GM10248 (cell line): ENCODE data around the gene NTM.

ENCODE experiments used
- CTCF ChIA-PET: fragments of 300-600 bp; sonication (Branson Sonifier 250); formaldehyde crosslinking; extraction: SDS; loops from one replicate; lab custom pipeline; 2021; ENCODE audit warnings: antibody characterized with exemption; lab: Yijun Ruan, JAX
- POLR2A ChIA-PET: fragments of 350-650 bp; sonication (Branson Sonifier 250); formaldehyde crosslinking; extraction: SDS; loops from one replicate; lab custom pipeline; 2020; ENCODE audit warnings: antibody characterized with exemption; lab: Yijun Ruan, JAX
- DNase-seq: peaks from one replicate; pipeline ENCODE4 v3.0.0; 2012; ENCODE audit errors: extremely low spot score
- TF ChIP-seq, protein P1 (sequence below): IDR thresholded peaks from 2 replicates; pipeline ENCODE4 v1.5.1; 2012; ENCODE audit warnings: mild to moderate bottlenecking, low read depth; ENCODE audit errors: extremely low read depth, missing control alignments, control extremely low read depth

Gene NTM

DNA sequence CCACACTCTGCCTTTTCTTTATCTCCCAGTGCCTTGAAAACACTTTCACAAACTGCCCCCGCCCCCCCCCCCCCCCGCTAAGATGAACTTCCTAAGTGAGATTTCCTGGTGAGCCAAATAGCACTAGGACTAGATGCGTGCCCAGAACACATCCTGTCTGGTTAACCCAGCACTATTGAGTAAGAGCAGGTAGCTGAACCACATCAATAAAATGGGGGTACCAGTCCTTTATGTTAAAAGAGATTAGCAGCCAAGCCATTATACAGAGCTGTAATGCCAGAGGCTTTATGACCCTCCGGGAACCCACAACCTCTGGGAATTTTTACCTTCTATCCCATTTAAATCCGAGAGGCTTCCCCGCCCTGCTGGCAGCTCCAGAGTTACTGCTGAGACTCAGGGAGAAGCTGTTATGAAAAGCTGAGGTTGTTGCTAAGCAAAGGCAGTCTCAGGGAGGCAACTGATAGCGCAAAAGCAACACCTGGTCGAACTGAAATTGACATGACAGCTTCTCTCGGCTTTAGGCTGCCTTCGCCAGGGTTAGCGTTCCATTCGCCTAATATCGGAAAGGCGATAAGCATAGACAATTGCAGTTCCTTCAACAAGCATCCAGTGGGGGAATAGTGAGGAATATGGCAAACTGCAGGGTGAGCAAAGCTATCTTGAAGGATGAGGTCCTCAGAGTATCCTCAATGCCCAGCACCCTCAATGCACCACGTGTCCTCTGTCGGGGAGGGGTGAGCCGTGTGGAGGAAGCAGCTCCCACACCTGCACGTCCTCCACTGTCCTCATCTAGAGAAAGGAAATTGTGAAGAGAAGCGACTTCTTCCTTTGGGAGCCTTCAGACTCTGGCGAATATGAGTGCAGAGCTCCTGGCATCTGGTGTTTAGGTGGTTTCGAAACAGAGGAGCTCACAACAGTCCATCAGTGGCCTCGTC, 977.0 kb downstream of the NTM start:
- TF ChIP-seq, protein P1, sequence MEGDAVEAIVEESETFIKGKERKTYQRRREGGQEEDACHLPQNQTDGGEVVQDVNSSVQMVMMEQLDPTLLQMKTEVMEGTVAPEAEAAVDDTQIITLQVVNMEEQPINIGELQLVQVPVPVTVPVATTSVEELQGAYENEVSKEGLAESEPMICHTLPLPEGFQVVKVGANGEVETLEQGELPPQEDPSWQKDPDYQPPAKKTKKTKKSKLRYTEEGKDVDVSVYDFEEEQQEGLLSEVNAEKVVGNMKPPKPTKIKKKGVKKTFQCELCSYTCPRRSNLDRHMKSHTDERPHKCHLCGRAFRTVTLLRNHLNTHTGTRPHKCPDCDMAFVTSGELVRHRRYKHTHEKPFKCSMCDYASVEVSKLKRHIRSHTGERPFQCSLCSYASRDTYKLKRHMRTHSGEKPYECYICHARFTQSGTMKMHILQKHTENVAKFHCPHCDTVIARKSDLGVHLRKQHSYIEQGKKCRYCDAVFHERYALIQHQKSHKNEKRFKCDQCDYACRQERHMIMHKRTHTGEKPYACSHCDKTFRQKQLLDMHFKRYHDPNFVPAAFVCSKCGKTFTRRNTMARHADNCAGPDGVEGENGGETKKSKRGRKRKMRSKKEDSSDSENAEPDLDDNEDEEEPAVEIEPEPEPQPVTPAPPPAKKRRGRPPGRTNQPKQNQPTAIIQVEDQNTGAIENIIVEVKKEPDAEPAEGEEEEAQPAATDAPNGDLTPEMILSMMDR, result no peak
- no peak for DNase-seq
- CTCF ChIA-PET, result interaction anchor here (0.8 to 4.0 kb wide), 5 partner anchors 10 to 48 kb away, joined by 3 to 15 read pairs (median 4); no protein-coding TSS in a partner anchor

DNA sequence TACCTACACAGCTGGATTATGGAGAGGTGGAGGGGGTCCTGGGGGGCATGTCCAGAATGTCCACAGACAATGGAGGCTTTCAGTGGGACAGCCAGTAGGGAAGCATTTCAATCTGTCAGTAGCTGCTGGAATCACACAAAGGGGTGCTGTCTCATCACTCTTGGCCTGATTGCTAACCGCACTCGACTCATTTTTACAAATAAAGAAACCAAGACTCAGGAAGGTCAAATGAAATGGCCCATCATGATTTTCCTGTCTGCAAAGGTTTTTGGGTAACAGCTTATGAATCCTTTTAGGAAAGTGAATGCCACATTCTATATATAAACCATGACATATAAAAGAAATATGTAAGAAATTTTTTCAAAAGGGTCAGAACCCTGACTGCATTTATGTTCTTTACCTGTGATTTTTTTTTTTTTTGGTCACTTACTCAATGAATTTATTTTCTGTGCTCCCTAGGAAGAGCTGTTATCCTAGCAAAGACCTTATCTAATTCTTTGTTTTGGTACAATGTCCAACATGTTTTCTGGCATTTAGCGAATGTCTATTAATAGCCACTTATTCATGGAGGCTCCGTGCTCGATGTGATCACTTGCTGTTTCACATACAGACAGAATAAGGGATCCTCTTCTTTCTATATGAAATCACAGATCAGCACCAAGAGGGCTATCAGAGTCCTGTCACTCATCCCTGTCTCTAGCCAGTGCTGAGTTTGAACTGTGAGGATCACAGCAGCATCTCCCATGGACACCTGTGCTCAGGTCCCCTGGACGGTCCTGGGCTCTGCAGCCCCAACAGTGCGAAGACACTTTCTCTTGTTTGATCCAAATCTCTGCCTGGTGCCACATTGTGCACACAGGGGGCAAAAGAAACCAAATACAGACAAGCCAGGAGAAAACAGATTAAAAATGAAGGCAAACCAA, 979.7 kb downstream of the NTM start:
- POLR2A ChIA-PET, result no interaction called here
- TF ChIP-seq, protein P1, result no peak
- DNase-seq, result no peak
- CTCF ChIA-PET, result interaction anchor here (1.0 to 4.0 kb wide), 3 partner anchors 20 to 50 kb away, joined by 3 to 15 read pairs (median 11); no protein-coding TSS in a partner anchor

More for the DNA sequence above, 977.0 kb downstream of the NTM start:
- POLR2A ChIA-PET, result interaction anchor here (0.7 kb wide), 2 partner anchors 47 to 1952 kb away, joined by 4 read pairs; no protein-coding TSS in a partner anchor

DNA sequence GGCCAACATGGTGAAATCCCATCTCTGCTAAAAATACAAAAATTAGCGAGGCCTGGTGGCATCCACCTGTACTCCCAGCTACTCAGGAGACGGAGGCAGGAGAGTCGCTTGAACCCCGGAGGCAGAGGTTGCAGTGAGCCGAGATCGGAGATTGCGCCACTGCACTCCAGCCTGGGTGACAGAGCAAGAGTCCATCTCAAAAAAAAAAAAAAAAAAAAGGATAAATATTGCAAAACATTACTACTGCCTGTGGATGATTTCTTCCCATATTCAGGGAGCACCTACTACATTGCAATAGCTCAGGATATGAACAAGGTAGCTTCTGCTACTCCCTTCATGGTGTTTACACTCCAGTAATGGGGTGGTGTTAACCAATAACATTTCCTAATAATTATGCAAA, 980.6 kb downstream of the NTM start:
- POLR2A ChIA-PET, result no interaction called here
- CTCF ChIA-PET, result no interaction called here
- TF ChIP-seq, protein P1, result no peak
- DNase-seq, result no peak

DNA sequence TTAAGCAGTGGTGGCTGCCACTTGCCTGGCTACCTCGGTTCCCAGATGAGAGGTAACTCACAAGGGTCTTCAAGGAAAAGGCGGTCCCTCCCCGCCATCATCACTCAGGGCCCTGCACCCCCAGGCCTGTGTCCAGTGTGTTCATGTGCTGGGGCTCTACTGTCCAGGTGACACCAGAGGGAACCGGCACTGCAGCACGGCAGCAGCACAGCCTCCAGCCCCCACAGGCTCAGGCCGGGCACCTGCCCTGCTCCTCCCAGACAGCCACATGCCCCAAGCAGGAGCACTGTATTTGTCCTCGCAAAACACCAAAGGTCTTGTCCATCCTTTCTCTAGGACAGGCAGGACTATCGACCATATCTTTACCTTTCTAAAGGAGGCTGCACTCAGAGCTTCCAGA, 982.1 kb downstream of the NTM start:
- POLR2A ChIA-PET, result no interaction called here
- peak; percentile 7 for DNase-seq
- CTCF ChIA-PET, result no interaction called here
- TF ChIP-seq, protein P1, result no peak

DNA sequence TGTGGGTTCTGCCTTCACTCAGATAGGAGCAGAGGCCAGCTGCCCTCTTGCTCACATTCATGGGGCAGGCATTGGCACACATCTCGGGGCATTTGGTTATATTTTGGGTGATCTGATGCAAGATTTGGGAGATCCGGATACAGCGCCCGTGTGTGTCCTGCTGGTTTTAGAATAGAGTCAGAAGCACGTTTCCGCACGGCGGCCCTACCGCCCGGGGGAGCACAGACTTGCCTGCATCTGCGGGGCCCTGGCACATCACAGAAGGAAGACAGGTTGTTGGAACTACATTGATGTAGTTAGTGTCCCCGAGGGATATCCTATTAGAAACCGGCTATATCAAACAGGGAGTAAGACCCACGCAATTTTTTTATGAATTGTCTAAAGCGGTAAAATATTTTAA, 982.8 kb downstream of the NTM start:
- no peak for DNase-seq
- TF ChIP-seq, protein P1, result no peak
- POLR2A ChIA-PET, result no interaction called here
- CTCF ChIA-PET, result no interaction called here
